GM10266 (cell line): Measurements from ENCODE around the gene GPC5.

Experiments
- DNase-seq: peaks from one replicate; pipeline ENCODE4 v3.0.0; 2012; ENCODE audit errors: extremely low spot score
- TF ChIP-seq, protein P1 (sequence below): IDR thresholded peaks from 2 replicates; pipeline ENCODE4 v1.5.1; 2012; ENCODE audit warnings: mild to moderate bottlenecking, low read depth; ENCODE audit not compliant: control insufficient read depth, insufficient read depth; ENCODE audit errors: missing control alignments

The GPC5 gene

DNA sequence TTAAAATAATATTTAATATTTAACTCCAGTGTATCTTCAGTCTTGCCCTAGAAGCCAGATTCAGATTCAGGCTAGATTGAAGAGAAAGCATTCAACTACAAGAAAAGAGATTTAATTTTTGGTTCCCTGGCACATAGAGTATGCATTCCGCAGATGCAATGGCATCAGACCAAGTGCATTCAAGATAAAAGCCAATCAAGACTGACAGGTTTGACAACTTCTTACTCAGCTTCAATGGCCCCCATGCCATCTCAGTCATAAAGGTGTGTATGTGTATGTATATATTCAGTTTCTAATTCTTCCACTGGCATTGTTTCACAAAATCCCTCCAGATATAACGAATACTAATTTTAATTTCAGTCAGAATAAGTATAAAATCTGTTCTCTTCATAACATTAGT lies 1177.4 kb downstream of the GPC5 start:
- no peak for DNase-seq

DNA sequence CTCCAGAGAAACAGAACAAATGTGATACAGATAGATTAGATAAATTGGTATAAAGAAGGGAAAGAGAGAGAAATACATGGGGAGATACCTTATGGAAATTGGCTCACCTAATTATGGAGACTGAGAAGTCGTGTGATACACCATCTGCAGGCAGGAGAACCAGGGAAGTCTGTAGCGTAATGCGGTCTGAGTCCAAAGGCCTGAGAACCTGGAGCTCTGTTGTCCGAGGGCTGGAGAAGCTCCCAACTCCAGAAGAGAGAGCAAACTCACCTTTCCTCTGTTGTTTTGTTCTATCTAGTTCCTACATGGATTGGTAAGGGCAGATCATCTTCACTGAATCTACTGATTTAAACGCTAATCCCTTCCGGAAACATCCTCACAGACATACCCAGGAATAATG lies 1179.9 kb downstream of the GPC5 start:
- no peak for DNase-seq
- TF ChIP-seq, protein P1, sequence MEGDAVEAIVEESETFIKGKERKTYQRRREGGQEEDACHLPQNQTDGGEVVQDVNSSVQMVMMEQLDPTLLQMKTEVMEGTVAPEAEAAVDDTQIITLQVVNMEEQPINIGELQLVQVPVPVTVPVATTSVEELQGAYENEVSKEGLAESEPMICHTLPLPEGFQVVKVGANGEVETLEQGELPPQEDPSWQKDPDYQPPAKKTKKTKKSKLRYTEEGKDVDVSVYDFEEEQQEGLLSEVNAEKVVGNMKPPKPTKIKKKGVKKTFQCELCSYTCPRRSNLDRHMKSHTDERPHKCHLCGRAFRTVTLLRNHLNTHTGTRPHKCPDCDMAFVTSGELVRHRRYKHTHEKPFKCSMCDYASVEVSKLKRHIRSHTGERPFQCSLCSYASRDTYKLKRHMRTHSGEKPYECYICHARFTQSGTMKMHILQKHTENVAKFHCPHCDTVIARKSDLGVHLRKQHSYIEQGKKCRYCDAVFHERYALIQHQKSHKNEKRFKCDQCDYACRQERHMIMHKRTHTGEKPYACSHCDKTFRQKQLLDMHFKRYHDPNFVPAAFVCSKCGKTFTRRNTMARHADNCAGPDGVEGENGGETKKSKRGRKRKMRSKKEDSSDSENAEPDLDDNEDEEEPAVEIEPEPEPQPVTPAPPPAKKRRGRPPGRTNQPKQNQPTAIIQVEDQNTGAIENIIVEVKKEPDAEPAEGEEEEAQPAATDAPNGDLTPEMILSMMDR: no peak

More for the DNA sequence above, 1177.4 kb downstream of the GPC5 start:
- TF ChIP-seq, protein P1: no peak

DNA sequence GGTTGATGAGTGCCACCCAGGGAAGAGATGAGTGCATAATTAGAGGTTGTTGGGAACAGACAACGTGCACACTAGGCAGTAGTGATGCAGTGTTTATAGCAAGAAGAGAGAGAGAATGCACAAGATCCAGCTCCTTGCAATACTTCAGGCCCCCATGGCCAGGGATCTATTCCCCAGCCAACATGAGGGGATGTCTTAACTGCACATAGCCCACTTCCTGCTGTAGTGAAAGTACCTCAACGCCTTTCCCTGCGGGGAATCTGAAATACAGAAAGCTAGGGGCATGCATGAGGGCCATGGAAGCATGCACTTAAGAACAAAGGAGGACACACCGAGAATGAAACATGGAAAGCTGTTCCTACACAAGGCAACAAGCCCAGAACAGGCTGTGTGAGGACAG lies 1191.5 kb downstream of the GPC5 start:
- TF ChIP-seq, protein P1: no peak
- no peak for DNase-seq

DNA sequence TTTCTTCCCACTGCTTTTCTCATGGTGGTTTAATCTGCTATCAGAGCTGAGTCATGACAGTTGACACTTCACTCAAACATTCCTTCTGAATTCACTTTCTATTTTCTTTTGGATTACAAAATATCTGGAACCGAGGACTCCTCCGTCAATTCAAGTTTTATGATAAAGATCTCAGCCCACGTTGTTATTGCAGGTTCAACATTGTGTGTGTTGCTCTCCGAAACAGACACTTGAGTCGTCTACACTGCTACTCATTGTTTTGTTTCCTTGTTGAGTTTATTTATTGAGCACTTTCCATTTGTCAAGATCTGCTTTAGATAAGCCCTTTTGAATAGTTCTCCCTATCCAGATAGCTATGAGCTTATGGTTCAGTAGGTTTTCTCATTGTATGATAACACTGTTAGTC lies 1192.1 kb downstream of the GPC5 start:
- DNase-seq: no peak

DNA sequence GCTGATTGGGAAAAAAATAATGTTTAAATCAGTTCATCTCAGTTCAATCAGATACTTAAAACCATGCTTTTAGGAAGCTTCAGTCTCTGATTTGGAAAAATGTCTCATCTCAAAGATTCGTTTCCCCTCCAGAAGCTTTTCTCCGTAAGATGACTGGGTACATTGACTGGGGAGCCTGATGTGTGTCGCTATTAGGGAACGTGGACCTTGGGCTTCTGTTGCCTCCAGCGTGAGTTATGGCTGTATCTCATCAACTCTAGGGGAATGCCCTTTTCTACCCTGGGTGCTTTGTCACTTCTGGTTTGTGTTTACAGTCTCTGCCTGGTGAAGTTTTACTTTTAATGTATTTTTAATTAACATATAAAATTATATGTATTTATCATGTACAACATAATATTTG lies 1192.7 kb downstream of the GPC5 start:
- no peak for DNase-seq
- TF ChIP-seq, protein P1: no peak

More for the DNA sequence above, 1192.1 kb downstream of the GPC5 start:
- TF ChIP-seq, protein P1: no peak

DNA sequence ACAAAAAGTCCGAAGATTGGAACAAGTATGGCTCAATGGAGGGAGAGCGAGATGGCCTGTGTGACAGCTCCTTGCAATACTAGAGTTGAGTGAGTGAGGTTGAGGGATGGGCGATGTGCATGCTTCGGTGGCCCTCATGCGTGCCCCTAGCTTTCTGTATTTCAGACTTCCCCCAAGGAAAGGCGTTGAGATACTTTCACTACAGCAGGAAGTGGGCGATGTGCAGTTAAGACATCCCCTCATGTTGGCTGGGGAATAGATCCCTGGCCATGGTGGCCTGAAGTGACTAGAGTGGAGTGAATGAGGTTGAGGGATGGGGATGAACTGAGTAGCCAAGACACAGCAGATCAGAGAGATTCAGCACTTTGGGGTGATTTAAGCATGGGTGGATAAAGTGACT lies 1194.3 kb downstream of the GPC5 start:
- DNase-seq: no peak
- TF ChIP-seq, protein P1: no peak

DNA sequence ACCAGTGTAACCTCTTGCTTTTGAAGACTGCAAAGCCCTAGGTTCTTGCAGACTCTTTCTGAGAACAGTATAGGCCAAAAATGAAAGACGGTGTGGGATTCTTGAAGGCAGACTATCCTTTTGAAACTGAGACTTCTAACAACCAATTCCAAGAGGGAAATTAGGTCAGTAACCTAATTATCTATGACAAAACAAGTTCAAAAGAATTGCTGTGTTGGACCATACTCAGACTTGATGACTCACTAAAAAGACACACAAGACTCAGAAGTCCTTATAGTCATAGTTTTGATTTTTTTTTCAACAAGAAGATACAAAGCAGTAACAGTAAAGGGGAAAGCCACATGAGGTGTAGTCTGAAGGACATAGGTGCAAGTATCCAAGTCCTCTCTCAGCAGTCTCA lies 1204.1 kb downstream of the GPC5 start:
- TF ChIP-seq, protein P1: no peak

DNA sequence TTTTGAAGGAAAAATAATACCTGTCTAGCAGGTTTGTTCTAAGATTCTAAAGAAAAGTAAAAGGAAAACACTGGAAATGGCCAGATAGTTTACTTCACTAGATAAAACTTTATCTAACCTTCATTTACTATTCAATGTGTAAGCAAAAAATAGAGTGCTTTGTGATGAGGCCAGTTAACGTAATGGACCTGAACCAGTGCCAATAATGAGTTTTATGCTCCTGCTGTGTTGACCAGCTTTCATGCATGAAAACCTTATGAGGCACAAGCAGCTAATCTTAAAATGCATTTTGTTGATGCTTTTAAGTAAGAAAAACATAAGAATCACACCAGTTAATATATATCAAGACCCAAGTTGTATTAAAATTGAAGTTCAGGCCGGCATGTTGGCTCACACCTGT lies 1211.0 kb downstream of the GPC5 start:
- TF ChIP-seq, protein P1: no peak
- DNase-seq: no peak

More for the DNA sequence above, 1204.1 kb downstream of the GPC5 start:
- DNase-seq: no peak
